ENCODE measurements around the gene CUEDC1. TPM values are rescaled to one million over a fixed set of nuclear protein-coding genes. Genes with fewer than 3 reads are reported as not detected.

CUEDC1 gene
- total and polyA plus RNA-seq, 2 of the 13 experiments (the other 11 are each of a cell fraction or from before 2014, with no cell fraction given), result 7.4 to 12.9 TPM

- POLR2A ChIA-PET, result interaction anchor here (0.7 to 14.7 kb wide), 14 partner anchors 8 to 142 kb away, joined by 3 to 173 read pairs (median 6); partner anchors contain the start of gene SRSF1
- in situ Hi-C loops (cut with HindIII; ENCODE audit: extremely low pct_ligation_motif_present, low pct_unique_long_range_greater_than_20kb), result no loop called here
- no peak for FAIRE-seq
- no peaks in the 10 kb centered on the region for H3K9me3 ChIP-seq (ENCODE audit: low read length)
- H4K20me1 ChIP-seq (ENCODE audit: insufficient read depth, low read length), result no peaks in the 10 kb centered on the region
- CTCF ChIA-PET (ENCODE audit: low intra/inter-chr PET ratio, low total read pairs), result no interaction called here
- peak; percentile 77 for DNase-seq (ENCODE audit: low spot score)
- H3K36me3 ChIP-seq (replicated peaks in 1 of 2; ENCODE audit: control insufficient read depth in 1 of 2, insufficient read depth in 2 of 2, low read length in 2 of 2), result no peaks in the 10 kb centered on the region; a peak in 1 of 5 replicates
- intact Hi-C loops (cut with micrococcal nuclease; ENCODE audit: unreplicated experiment), result loop anchor here (1.0 to 2.0 kb wide), 2 partner anchors 91 to 118 kb away; no protein-coding TSS in a partner anchor
- 27% methylated on average over 3 of the region's 3 CpGs for WGBS (ENCODE audit: low lambda C conversion rate)
- ATAC-seq, result peak; percentile 36
- H3K4me2 ChIP-seq (ENCODE audit: low read depth, low read length), result peak overlapping the region; percentile 59
- BruUV-seq (replicated peaks), result no TSS peak
- no peak overlapping the region; the same call in 1 of the 2 replicates for H3K9ac ChIP-seq (ENCODE audit: insufficient read depth, low read depth, low read length)
- H3K79me2 ChIP-seq (ENCODE audit: insufficient read depth, low read length), result no peaks in the 10 kb centered on the region
- no peak overlapping the region for H2AFZ ChIP-seq (ENCODE audit: low read length)
- H3K27me3 ChIP-seq (ENCODE audit: control insufficient read depth in 1 of 2, insufficient read depth in 2 of 2, low read length in 2 of 2), result no peaks in the 10 kb centered on the region
- peak overlapping the region; percentile 52 for H3K27ac ChIP-seq (ENCODE audit: extremely low read length, insufficient read depth, low read length)
- peak overlapping the region in 2 of 3 experiments; percentile 8 to 10; a peak in 1 of 6 replicates for H3K4me3 ChIP-seq (replicated peaks in 1 of 3; ENCODE audit: insufficient read depth in 1 of 3, low read depth in 2 of 3, low read length in 3 of 3)
- H3K4me1 ChIP-seq (ENCODE audit: insufficient read depth, low read length), result peaks cover 73% of the 10 kb centered on the region
- TF ChIP-seq ZNF501 (CRISPR knock-in tag; IDR thresholded peaks at IDR 0.05) (no peak), ATF6 (CRISPR knock-in tag; conservative IDR thresholded peaks at IDR 0.05) (no peak), ZNF609 (CRISPR knock-in tag; IDR thresholded peaks at IDR 0.05; ENCODE audit: borderline replicate concordance) (0 out of 2 replicates have a peak, but pooled peaks have one; percentile 37), NR2F1 (CRISPR knock-in tag; IDR thresholded peaks at IDR 0.05) (peak in 1 of 2 experiments; percentile 50; a peak in 1 of 4 replicates), ZNF263 (CRISPR knock-in tag; IDR thresholded peaks at IDR 0.05) (0 out of 2 replicates have a peak, but pooled peaks have one; percentile 13), SALL2 (CRISPR knock-in tag; IDR thresholded peaks at IDR 0.05) (no peak), NCOR1 (IDR thresholded peaks at IDR 0.05; ENCODE audit: borderline replicate concordance, low read length) (peak; percentile 75; the same call in 1 of the 2 replicates), ZNF616 (CRISPR knock-in tag; IDR thresholded peaks at IDR 0.05; ENCODE audit: low read depth) (no peak), FOSL1 (CRISPR knock-in tag; IDR thresholded peaks at IDR 0.05; ENCODE audit: borderline replicate concordance) (no peak), JUN (CRISPR knock-in tag; IDR thresholded peaks at IDR 0.05) (peak; percentile 48; the same call in 1 of the 2 replicates), ZNF557 (CRISPR knock-in tag; IDR thresholded peaks at IDR 0.05) (no peak), ZNF136 (CRISPR knock-in tag; IDR thresholded peaks at IDR 0.05; ENCODE audit: low read depth) (no peak), RNF2 (conservative IDR thresholded peaks at IDR 0.05; ENCODE audit: low read depth) (no peak), ZNF138 (CRISPR knock-in tag; IDR thresholded peaks at IDR 0.05; ENCODE audit: low read depth) (no peak), SOX6 (IDR thresholded peaks at IDR 0.05) (no peak), SOX6 (CRISPR knock-in tag; IDR thresholded peaks at IDR 0.05) (peak; percentile 83), DR1 (CRISPR knock-in tag; IDR thresholded peaks at IDR 0.05) (no peak)
Measured at GRCh38 chr17:57993471-57994365, 38.5 kb upstream of the CUEDC1 start.

All from HepG2 (cell line).